GM13976 (cell line): ENCODE results near the gene LRRC26.

Source experiments
- DNase-seq: peaks from one replicate; pipeline ENCODE4 v3.0.0; 2012; ENCODE audit warnings: low spot score
- in situ Hi-C: fragments of 300-500 bp; cut with MboI; formaldehyde crosslinking; loops from one replicate; pipeline ENCODE4 v1.12.0; 2022; ENCODE audit warnings: low sequenced_read_pairs, mixed read lengths, inconsistent platforms; ENCODE audit not compliant: unreplicated experiment
- TF ChIP-seq, protein P1 (sequence below): IDR thresholded peaks from 2 replicates; pipeline ENCODE4 v1.5.1; 2012; ENCODE audit warnings: borderline replicate concordance, mild to moderate bottlenecking; ENCODE audit not compliant: insufficient read depth; ENCODE audit errors: extremely low read depth, missing control alignments, control extremely low read depth

Gene LRRC26, protein sequence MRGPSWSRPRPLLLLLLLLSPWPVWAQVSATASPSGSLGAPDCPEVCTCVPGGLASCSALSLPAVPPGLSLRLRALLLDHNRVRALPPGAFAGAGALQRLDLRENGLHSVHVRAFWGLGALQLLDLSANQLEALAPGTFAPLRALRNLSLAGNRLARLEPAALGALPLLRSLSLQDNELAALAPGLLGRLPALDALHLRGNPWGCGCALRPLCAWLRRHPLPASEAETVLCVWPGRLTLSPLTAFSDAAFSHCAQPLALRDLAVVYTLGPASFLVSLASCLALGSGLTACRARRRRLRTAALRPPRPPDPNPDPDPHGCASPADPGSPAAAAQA

DNA sequence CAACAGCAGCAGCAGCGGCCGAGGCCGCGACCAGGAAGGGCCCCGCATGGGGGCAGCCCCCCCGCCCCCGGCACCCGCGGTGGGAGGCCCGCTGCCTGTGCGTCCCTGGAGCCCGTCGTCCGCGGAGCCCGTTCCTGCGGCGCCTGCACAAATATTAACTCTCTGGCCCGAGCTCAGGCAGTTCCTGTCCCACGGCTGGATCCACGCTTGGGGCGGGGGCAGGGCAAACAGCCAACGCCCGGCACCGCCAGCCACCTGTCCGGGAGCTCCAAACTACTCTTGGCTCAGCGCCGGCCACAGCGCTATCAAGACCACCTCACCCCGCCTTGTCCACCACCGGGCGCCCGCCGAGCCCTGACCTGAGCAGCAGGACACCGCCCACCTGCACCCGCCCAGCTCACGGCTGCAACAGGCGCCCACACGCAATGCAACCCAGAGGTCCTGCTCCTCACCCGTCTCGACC lies at the start of gene LRRC26:
TSS of gene LRRC26 (minus strand) at position 156 of the 463 bp plus-strand sequence. CDS start at position 48, 108 bp downstream.
- DNase-seq = no peak
- in situ Hi-C loops = no loop called here
- TF ChIP-seq, protein P1, sequence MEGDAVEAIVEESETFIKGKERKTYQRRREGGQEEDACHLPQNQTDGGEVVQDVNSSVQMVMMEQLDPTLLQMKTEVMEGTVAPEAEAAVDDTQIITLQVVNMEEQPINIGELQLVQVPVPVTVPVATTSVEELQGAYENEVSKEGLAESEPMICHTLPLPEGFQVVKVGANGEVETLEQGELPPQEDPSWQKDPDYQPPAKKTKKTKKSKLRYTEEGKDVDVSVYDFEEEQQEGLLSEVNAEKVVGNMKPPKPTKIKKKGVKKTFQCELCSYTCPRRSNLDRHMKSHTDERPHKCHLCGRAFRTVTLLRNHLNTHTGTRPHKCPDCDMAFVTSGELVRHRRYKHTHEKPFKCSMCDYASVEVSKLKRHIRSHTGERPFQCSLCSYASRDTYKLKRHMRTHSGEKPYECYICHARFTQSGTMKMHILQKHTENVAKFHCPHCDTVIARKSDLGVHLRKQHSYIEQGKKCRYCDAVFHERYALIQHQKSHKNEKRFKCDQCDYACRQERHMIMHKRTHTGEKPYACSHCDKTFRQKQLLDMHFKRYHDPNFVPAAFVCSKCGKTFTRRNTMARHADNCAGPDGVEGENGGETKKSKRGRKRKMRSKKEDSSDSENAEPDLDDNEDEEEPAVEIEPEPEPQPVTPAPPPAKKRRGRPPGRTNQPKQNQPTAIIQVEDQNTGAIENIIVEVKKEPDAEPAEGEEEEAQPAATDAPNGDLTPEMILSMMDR = no peak

DNA sequence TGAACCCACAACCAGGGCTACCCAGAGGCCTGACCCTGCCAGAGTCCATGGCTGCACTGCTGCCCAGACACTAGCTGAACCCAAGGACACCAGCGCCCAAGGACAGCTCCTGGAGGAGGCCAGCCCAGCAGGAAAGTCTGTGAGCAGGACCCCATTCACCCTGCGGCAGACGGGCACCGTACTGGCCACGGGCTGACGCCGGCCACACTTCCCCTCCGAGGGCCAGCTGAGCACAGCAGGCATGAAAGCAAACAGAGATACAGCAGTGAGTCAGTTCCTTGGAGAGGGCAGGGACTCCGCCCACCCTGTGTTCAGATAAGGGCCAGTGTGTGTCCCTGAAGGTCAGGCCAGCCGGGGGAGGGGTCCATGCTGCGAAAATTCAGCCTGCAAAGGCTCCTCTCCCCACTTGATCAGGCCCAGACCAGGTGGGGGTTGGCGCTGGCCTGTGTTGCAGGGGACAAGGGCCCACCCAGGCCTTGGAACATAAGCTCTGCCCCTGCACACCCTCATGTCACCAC lies 49.0 kb upstream of the LRRC26 start:
- in situ Hi-C loops = no loop called here
- TF ChIP-seq, protein P1 = no peak
- DNase-seq = no peak

DNA sequence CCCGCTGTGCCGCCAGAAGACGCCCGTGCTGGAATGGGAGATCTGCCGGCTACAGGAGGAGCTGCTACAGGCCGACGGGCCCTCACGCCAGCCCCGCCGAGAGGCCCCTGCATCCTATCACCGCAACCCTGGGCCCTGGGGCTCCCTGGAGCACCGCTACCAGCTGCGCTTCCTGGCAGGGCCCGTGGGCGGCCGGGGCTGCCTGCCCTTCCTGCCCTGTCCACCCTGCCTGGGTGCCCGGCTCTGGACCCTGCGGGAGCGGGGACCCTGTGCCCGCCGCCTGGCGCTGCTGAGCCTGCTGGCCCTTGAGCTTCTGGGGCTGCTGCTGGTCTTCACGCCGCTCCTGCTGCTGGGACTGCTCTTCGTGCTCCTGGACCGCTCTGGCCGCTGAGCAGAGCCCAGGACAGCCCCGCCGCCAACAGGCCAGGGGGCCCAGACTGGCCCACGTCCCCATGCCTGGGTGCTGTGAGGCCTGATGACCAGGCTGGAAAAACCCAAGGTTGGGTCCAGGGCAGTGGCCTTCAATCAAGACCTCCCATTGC lies 48.4 kb upstream of the LRRC26 start:
- TF ChIP-seq, protein P1 = no peak
- in situ Hi-C loops = no loop called here
- DNase-seq = no peak

DNA sequence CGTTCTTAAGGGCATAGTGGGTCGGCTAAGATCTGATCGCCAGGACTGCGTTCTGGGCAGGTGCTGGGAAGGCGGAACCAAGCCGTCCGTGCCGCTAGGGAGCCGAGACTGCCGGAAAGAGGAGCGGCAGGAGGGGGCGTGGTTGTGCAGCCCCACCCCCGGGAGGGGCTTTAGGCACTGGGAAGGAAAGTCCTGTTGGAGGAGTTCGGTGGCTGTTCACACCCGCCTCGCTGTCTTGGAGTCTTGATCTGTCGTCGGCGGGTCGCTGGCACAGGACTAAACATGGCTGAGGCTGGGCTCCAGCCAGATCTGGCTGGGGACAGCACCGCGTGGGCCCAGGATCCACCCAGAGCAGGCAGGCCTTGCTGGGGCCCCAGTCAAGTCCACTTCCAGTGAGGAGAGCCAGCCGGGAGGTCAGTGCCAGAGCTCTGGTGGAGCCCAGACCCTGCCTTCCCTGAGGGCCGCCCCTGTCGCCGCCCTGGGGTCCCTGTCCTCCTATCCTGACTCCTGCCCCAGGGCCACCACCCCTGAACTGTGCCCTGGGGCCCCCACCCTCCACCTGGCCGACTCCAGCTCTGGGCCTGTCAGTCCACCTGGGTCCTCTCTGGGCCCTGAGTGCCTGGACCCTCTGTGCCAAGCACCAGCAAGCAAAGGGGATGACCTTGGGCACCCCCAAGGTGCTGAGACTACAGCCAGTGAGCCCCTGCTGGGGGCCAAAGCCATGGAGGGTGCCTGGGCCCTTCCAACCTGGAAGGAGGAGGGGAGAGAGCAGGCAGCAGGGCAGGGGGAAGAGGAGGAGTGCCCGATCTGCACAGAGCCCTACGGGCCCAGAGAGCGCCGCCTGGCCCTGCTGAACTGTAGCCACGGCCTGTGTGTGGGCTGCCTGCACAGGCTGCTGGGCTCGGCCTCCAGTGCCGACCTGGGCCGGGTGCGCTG lies 47.7 kb upstream of the LRRC26 start:
- TF ChIP-seq, protein P1 = no peak
- in situ Hi-C loops = no loop called here
- DNase-seq = no peak

DNA sequence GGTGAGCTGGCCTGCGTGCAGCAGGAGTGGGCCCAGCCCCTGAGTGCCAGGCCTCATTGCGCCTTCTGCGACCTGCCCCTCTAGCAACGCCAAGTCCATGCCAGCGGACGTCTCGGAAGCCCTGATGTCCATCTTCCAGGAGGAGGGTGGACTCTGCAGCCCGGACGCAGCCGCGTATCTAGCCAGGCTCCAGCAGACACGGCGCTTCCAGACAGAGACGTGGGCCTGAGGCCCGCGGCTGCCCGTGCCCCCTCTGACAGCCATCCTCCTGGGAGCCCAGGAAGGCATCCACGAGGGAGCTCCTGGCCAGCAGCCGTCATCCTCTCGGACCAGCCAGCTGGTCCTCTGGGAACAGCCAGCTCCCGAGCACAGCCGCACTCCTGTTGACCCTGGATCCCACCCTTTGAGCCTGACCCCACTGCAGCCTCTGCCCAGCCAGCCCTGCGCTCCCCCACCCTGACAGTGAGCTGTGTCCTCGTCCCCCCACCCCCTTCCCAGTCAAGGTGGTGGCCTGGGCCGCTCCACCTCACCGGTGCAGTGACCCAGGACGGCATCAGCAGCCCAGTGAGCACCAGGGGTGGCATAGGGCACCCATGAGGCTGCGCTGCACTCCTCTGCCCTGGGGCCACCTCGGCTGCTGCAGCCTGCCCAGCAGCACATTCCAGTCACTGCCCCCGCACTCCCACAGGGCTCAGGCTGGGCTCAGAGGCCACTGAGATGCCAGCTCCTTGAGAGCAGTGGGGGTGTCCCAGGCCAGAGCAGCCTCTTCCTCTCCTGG lies 46.5 kb upstream of the LRRC26 start:
- TF ChIP-seq, protein P1 = no peak
- DNase-seq = no peak
- in situ Hi-C loops = no loop called here
